ENCODE results near the gene ZNF185.

- no peak for TF ChIP-seq EZH2phosphoT487 (IDR thresholded peaks at IDR 0.05; ENCODE audit: insufficient read depth, low read depth)
- TF ChIP-seq EZH2 (IDR thresholded peaks at IDR 0.05; ENCODE audit: insufficient read depth, poor library complexity, severe bottlenecking) = no peak
These were observed 43.9 kb upstream of the ZNF185 start for GRCh38 chrX:152853986-152854385.
